ENCODE data around the gene FRMD5. TPM values are rescaled to one million over a fixed set of nuclear protein-coding genes. Genes with fewer than 3 reads are reported as not detected.

The FRMD5 gene
- total RNA-seq: 9.2 and 25.8 TPM in 2 replicates

GRCh38 chr15:44195151-44195740, at the start of gene FRMD5:
Gene FRMD5, minus strand, starts transcription at chr15:44195271.

GRCh38 chr15:43826508-43827341, 368.3 kb downstream of the FRMD5 start, which contains the start of gene WDR76:
Gene WDR76, plus strand, starts transcription at chr15:43827002. Its CDS starts 31 bp downstream, at chr15:43827033.

GRCh38 chr15:43824302-43825246, 370.5 kb downstream of the FRMD5 start, which contains the start of gene MFAP1:
Gene MFAP1, minus strand, starts transcription at chr15:43824690. Its CDS starts 121 bp downstream, at chr15:43824569.

Small RNA genes lying within 50 kb of the gene (small RNA-seq; reads per million reads assigned to genes)
- not detected for gene RF00019

Other genes starting within 250 kb of the FRMD5 start
- gene GOLM2, start 93.4 kb upstream of the FRMD5 start, total RNA-seq: 81.9 and 95.1 TPM in 2 replicates
- 92.3 and 108 TPM in 2 replicates for gene CTDSPL2, start 232.4 kb upstream of the FRMD5 start, total RNA-seq

Measured in thoracic aorta endothelial cell (primary cell).